Stimulated activated CD8-positive, alpha-beta memory T cell treated with anti-CD3 and anti-CD28 coated beads, Interleukin-2, amount 100 ng/mL, for 48 hours (primary cell): Measurements from ENCODE around the gene LRRC8B.
A peak's percentile ranks its signal among the peaks of the same experiment; 100 is the strongest.
"Not testable (repeated sequence)": the region's sequence is repeated elsewhere in the genome, so short reads cannot be mapped to it uniquely, and the experiment has no call there.

Experiments used
- DNase-seq, 2 donors: peaks; one replicate each; pipeline ENCODE4 v3.0.0-alpha.2; 2020; ENCODE audit warnings: low read depth in 2 of 2

The LRRC8B gene

GRCh38 chr1:89524369-89525168, at the start of gene LRRC8B:
Gene LRRC8B, plus strand, starts transcription at chr1:89524829. Its CDS starts 57,822 bp downstream, at chr1:89582651.
- peak; percentile 82 to 89 for DNase-seq

DNA sequence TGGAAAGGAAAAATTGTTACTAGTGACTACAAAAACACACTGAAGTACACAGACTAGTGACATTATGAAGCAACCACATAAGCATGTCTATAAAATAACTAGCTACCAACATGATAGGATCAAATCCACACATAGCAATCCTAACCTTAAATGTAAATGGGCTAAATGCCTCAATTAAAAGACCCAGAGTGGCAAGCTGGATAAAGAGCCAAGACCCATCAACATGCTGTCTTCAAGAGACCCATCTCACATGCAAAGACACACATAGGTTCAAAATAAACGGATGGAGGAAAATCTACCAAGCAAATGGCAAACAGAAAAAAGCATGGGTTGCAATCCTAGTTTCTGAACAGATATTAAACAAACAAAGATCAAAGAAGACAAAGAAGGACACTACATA, 49.4 kb upstream of the LRRC8B start:
- no peak for DNase-seq

DNA sequence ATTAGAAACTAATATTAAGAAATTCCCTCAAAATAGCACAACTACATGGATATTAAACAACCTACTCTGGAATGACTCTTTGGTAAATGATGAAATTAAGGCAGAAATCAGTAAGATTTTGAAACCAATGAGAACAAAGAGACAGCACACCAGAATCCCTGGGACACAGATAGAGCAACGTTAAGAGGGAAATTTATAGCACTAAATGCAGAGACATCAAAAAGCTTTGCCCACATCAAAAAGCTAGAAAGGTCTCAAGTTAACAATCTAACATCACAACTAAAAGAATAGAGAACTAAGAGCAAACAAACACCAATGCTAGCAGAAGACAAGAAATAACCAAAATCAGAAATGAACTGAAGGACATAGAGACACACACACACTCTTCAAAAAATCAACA, 48.6 kb upstream of the LRRC8B start:
- DNase-seq, result no peak

GRCh38 chr1:89483010-89483756, 41.4 kb upstream of the LRRC8B start:
- peak; percentile 51 to 71 for DNase-seq

DNA sequence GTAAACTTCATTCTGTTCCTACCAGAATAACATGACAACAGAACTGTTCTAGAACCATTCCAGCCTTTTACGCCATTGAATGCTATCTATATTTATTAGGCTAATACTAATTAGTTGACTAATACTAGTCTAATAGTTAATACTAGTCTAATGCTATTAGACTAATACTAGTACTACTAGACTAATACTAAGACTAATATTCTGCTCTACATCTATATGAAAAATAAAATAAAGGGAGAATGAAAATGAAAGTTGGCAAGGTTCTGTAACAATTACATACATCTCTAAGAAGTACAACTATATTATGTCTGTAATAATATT, 40.9 kb upstream of the LRRC8B start:
- no peak for DNase-seq

DNA sequence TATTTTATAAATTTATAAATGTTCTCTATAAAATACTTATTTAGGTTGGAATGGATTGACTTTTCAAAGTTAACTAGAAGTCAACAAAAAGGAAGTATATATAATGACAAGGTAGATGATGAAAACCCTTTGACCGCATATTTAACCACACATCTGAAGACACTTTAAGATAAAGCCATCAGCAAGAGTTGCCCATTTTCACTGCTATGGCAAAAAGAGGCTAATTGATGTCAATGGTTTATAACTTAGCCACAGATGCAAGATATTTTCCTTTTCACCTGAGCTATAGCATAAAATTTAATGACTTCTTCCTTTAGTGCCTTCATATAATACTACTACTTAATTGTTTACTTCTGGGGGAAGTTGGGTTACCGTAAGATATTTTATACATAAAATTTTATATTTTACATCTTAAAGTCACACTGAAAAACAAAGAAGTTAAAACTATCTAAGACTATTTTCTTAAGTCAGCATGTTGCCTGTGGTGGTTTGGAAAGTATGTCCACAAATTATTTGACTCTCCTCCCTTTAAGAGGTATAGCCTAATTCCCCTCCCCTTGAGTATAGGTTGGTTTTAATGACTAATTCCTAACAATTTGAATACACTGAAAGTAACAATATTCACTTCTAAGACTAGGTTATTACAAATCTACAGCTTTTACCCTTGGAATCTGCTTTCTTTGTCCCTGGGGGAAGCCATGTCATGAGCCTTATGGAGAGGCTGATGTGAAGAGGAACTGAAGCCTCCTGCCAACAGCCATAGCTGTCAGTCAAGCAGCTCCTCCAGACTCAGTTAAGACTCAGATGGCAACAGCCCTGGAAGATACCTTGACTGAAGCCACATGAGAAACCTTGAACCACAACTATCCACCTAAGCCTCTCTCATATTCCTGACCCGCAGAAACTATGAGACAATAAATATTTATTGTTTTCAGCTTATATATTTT, 40.3 kb upstream of the LRRC8B start:
- DNase-seq, result no peak

- no peak for DNase-seq
Observed at GRCh38 chr1:89487972-89488371, 36.7 kb upstream of the LRRC8B start.

GRCh38 chr1:89489047-89489729, 35.4 kb upstream of the LRRC8B start:
- DNase-seq, result no peak

- no peak for DNase-seq
Observed at GRCh38 chr1:89490389-89490788, 34.2 kb upstream of the LRRC8B start.

- no peak for DNase-seq
Observed at GRCh38 chr1:89499320-89499719, 25.3 kb upstream of the LRRC8B start.

- no peak for DNase-seq
Observed at GRCh38 chr1:89502042-89502441, 22.6 kb upstream of the LRRC8B start.

DNA sequence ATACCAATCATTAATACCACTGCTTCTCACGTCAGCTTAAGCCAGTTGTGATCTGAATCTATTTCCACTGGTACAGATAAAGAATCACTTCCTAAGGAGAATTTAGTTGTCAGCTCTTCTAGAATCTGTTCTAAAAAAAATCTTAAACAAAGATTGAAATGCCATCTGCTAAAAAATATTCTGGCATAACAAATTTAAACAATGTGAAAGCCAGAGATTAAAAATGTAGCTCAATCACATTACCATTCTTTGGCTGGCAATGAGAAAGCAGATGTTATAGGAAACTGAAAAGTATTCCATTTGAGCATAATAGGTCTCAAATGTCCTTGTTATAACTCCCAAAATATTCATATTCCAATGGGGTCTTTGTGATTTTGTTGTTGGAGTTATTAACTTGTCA, 21.7 kb upstream of the LRRC8B start:
- DNase-seq, result no peak

DNA sequence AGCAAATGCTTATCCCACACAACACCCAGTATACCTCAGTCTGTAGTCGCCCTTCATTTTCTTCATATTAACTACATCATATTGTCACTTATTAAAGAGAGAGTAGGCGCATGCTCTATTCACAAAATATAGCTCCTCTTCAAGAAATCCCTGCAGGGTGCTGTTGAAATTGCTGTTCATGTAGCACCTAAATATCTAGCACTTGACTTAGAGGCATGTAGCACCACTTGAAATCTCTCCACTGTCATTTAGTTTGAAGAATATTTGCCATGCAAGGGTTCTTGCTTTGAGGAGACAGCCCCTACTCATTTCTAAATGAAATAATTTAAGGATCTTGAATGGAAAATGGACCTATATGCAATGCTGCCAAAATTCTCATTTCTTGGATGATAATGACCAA, 20.9 kb upstream of the LRRC8B start:
- no peak for DNase-seq

DNA sequence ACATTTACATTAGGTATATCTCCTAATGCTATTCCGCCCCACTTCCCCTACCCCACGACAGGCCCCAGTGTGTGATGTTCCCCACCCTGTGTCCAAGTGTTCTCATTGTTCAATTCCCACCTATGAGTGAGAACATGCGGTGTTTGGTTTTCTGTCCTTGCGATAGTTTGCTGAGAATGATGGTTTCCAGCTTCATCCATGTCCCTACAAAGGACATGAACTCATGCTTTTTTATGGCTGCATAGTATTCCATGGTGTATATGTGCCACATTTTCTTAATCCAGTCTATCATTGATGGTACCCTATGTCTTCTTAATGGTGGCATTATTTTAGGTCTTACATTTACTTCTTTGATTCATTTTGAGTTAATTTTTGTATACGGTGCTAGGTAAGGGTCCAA, 14.6 kb upstream of the LRRC8B start:
- DNase-seq, result not testable (repeated sequence)

GRCh38 chr1:89512996-89513720, 11.5 kb upstream of the LRRC8B start:
- no peak for DNase-seq

GRCh38 chr1:89516055-89516454, 8.6 kb upstream of the LRRC8B start:
- no peak for DNase-seq

DNA sequence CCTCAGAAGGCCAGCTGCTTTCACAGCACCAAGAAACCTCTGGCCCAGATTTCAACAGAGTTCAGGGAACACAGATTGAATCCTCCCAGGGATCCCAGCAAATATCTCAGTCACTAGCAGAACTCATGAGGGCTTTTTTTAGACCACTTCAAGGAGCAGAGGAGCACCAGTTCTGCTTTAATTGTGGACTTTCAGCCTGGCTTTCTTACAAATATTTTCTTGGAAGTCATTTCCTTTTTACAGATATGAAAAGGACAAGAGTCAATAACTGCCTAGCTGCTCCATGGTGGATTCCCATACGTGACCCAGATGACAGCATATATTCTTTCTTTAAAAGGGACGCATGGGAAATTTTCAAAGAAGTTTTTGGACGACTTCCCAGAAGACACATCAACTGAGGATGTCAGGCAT, 6.4 kb upstream of the LRRC8B start:
- DNase-seq, result no peak

DNA sequence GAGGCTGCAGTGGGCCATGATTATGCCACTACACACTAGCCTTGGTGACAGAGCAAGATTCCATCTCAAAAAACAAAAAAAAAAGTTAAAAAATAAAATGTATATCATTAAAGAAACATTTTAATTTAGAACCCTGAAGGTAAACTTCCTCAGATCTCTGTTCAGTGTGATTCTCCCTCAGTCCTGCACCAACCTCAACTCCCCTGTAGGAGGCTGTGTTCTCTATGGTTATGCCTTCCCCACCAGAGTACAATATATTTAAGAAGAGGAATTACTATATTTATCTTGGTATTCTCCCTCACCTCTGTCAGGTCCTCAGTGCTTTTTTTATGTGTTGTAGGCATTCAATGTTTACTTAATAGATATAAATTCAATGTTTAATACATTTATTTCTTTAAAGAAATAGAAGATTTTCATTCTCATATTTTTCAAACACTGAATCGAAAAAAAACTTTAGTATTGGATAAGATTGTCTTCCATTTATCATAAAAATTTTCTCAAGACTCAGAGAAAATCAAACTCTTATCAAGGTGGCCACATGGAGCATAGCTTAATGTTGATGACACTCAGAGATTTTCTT, 4.8 kb upstream of the LRRC8B start:
- DNase-seq, result no peak

GRCh38 chr1:89521977-89522376, 2.7 kb upstream of the LRRC8B start:
- not testable (repeated sequence) for DNase-seq

DNA sequence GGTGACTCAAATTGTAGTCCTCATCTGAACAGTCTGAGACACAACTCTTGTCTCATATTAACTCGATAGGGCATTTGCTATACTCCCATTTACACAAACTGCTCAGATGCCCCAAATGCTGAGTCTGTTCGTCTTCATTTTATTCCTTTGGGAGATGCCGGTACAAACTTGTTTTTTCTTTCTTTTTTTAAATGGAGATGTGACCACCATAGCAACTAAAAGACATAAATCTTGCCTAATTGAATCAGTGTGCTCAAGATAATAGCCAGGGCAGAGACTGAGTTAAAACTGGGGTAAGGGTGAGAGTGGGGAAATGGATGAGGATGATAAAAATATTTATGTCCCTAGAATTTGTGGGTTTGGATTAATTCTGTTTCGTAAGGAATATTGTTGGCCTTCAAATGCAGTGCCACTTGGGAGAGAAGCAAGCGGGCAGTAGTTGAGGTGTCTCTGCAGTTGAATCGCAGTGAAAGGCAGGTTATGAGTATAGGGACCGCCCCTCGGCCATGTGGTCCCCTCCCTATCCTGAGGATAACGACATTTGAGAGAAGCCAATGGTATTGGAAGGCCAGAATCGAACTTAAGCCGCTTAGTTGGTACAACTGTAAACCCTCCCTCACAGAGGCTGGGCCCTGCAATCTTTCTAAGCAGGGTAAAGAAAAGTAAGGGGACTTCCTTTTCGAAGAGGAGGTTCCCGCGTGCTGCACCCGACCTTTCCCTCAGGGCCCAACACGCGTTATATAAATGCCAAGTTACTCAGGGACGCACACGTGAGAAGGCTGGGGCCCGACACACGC, 859 bp upstream of the LRRC8B start:
- peak; percentile 34 to 52 for DNase-seq
